HCT116 (cell line): Measurements from ENCODE around the gene PCID2. TPM values are rescaled to one million over a fixed set of nuclear protein-coding genes. Genes with fewer than 3 reads are reported as not detected.

Experiments
- ATAC-seq: fragments of 200-7000 bp; cut with Tn5 transposase; 2 replicates; pipeline ENCODE4 v1.9.1; 2020; ENCODE audit warnings: mild to moderate bottlenecking, moderate library complexity
- BruUV-seq: library from RNA; stranded (reverse); fragments of 400-500 nt; replicated peaks from 2 replicates; lab custom pipeline; 2021; lab: Mats Ljungman, UMichigan
- CTCF ChIA-PET: fragments of 300-600 bp; sonication (Branson Sonifier 250); formaldehyde crosslinking; loops from one replicate; lab custom pipeline; 2021; ENCODE audit warnings: antibody characterized with exemption; lab: Charles Lee
- POLR2A ChIA-PET: fragments of 300-600, 350-600 bp; sonication (Branson Sonifier 250); formaldehyde crosslinking; loops from one replicate; lab custom pipeline; 2021; ENCODE audit warnings: antibody characterized with exemption; lab: Charles Lee
- RAD21 ChIA-PET, 2 experiments: fragments of 300-600 bp; sonication (Branson Sonifier 250); formaldehyde crosslinking; loops; one replicate each; lab custom pipeline; 2023; ENCODE audit warnings: low total read pairs in 2 of 2; ENCODE audit not compliant: uncharacterized antibody in 2 of 2, unreplicated experiment in 2 of 2, low non-redundant PET in 1 of 2; lab: Charles Lee
- DNase-seq: peaks from one replicate; pipeline ENCODE4 v3.0.0-alpha.2; 2010; ENCODE audit warnings: low read depth, low spot score
- H2AFZ ChIP-seq: fragments of 200-600 bp; shearing (Covaris generic), sonication (generic); 2 replicates; pipeline ENCODE4 v1.6.1; 2017; ENCODE audit warnings: low read depth, mixed run types, mixed read lengths, antibody characterized with exemption, low read length; ENCODE audit not compliant: poor library complexity, severe bottlenecking
- H3K27ac ChIP-seq: 2 replicates; pipeline ENCODE4 v1.5.1; 2012; ENCODE audit warnings: low read depth, low read length
- H3K27me3 ChIP-seq: fragments of 200-600 bp; sonication (generic); 2 replicates; pipeline ENCODE4 v1.6.1; 2016; ENCODE audit warnings: mixed run types, low read length, mixed read lengths; ENCODE audit not compliant: insufficient read depth
- H3K36me3 ChIP-seq, 2 experiments: fragments of 200-500 bp in 1 of 2; fragments of 200-600 bp in 1 of 2; sonication (Bioruptor generic) in 1 of 2; sonication (generic) in 1 of 2; 2 replicates each; pipeline versions ENCODE4 v1.5.1 to v1.6.1; 2014 to 2016; ENCODE audit warnings: low read length in 2 of 2, inconsistent platforms in 1 of 2, mixed read lengths in 1 of 2, mixed run types in 1 of 2; ENCODE audit not compliant: insufficient read depth in 2 of 2, control insufficient read depth in 1 of 2
- H3K4me1 ChIP-seq, 2 experiments: fragments of 200-600 bp in 1 of 2; sonication (generic) in 1 of 2; 2 replicates each; pipeline versions ENCODE4 v1.5.1 to v1.6.1; 2012 to 2017; ENCODE audit warnings: low read length in 2 of 2, inconsistent platforms in 1 of 2, mild to moderate bottlenecking in 1 of 2, mixed read lengths in 1 of 2, mixed run types in 1 of 2, moderate library complexity in 1 of 2; ENCODE audit not compliant: insufficient read depth in 2 of 2, control insufficient read depth in 1 of 2
- H3K4me2 ChIP-seq: fragments of 200-600 bp; sonication (generic); 2 replicates; pipeline ENCODE4 v1.6.1; 2017; ENCODE audit warnings: mixed run types, low read length, mixed read lengths
- H3K4me3 ChIP-seq, 2 experiments: fragments of 200-600 bp in 1 of 2; sonication (generic) in 1 of 2; replicated peaks in 1 of 2; 2 replicates each; pipeline ENCODE4 v1.5.1; 2011 to 2016; ENCODE audit warnings: low read length in 2 of 2, control low read depth in 1 of 2, low read depth in 1 of 2, mild to moderate bottlenecking in 1 of 2, mixed read lengths in 1 of 2, mixed run types in 1 of 2
- H3K79me2 ChIP-seq: fragments of 200-600 bp; sonication (generic); 2 replicates; pipeline ENCODE4 v1.6.1; 2017; ENCODE audit warnings: mild to moderate bottlenecking, mixed run types, low read length, moderate library complexity, mixed read lengths; ENCODE audit not compliant: insufficient read depth
- H3K9ac ChIP-seq: fragments of 200-600 bp; sonication (generic); 2 replicates; pipeline ENCODE4 v1.6.1; 2016; ENCODE audit warnings: low read length, mixed read lengths
- H3K9me2 ChIP-seq: fragments of 200-600 bp; sonication (generic), shearing (Covaris generic); 2 replicates; pipeline ENCODE4 v1.6.1; 2017; ENCODE audit warnings: mixed run types, mild to moderate bottlenecking, moderate library complexity; ENCODE audit not compliant: insufficient read depth
- H3K9me3 ChIP-seq, 2 experiments: fragments of 200-500 bp in 1 of 2; fragments of 200-600 bp in 1 of 2; sonication (Bioruptor generic) in 1 of 2; sonication (generic) in 1 of 2; 2 replicates each; pipeline ENCODE4 v1.6.1; 2014 to 2017; ENCODE audit warnings: low read length in 2 of 2, mixed read lengths in 2 of 2, inconsistent platforms in 1 of 2, low read depth in 1 of 2, mild to moderate bottlenecking in 1 of 2, mixed run types in 1 of 2, moderate library complexity in 1 of 2; ENCODE audit not compliant: control insufficient read depth in 1 of 2, insufficient read depth in 1 of 2
- H4K20me1 ChIP-seq: fragments of 200-600 bp; sonication (generic), shearing (Covaris generic); 2 replicates; pipeline ENCODE4 v1.6.1; 2017; ENCODE audit warnings: mixed run types, mild to moderate bottlenecking, moderate library complexity; ENCODE audit not compliant: insufficient read depth
- ATF3 ChIP-seq: IDR thresholded peaks from 2 replicates; pipeline ENCODE4 v1.6.1; 2012
- CBX3 ChIP-seq: IDR thresholded peaks from 2 replicates; pipeline ENCODE4 v1.6.1; 2012; ENCODE audit warnings: low read depth
- ELF1 ChIP-seq: IDR thresholded peaks from 2 replicates; pipeline ENCODE4 v1.6.1; 2012; ENCODE audit warnings: low read depth, borderline replicate concordance
- EZH2phosphoT487 ChIP-seq: fragments of 200-600 bp; IDR thresholded peaks from 2 replicates; pipeline ENCODE4 v1.6.1; 2018; ENCODE audit warnings: antibody characterized with exemption, borderline replicate concordance
- JUND ChIP-seq: IDR thresholded peaks from 2 replicates; pipeline ENCODE4 v1.6.1; 2012
- MAX ChIP-seq: IDR thresholded peaks from 2 replicates; pipeline ENCODE4 v1.6.1; 2012
- POLR2AphosphoS5 ChIP-seq: IDR thresholded peaks from 2 replicates; pipeline ENCODE4 v1.6.1; 2011; ENCODE audit warnings: mild to moderate bottlenecking, low read depth, low read length, moderate library complexity
- RAD21 ChIP-seq: IDR thresholded peaks from 2 replicates; pipeline ENCODE4 v1.6.1; 2012; ENCODE audit warnings: low read depth, mild to moderate bottlenecking
- TCF7L2 ChIP-seq: IDR thresholded peaks from 2 replicates; pipeline ENCODE4 v1.7.0; 2011; ENCODE audit warnings: borderline replicate concordance, inconsistent platforms; ENCODE audit not compliant: insufficient read depth, insufficient read length; ENCODE audit errors: extremely low read depth
- ZBTB33 ChIP-seq: IDR thresholded peaks from 2 replicates; pipeline ENCODE4 v1.6.1; 2011; ENCODE audit warnings: mild to moderate bottlenecking, low read length, moderate library complexity; ENCODE audit not compliant: insufficient replicate concordance; ENCODE audit errors: extremely low read depth
- intact Hi-C: fragments of 100-400 bp; cut with micrococcal nuclease; formaldehyde crosslinking; loops from 2 replicates; pipeline ENCODE4 v1.10.0; 2022
- total RNA-seq: library from RNA; stranded (reverse); gene quantifications from one replicate; pipeline ENCODE4 v1.2.1, GENCODE V29; 2021; ENCODE audit not compliant: unreplicated experiment

PCID2 gene
- total RNA-seq, 1 experiment from 2014 or later: 73.3 TPM

GRCh38 chr13:113150550-113151365, 57.7 kb downstream of the PCID2 start:
- DNase-seq: no peak
- Histone ChIP-seq H3K9me2 (no peaks in the 10 kb centered on the region), H3K4me3 (no peak overlapping the region), H3K36me3 (no peaks in the 10 kb centered on the region), H3K27me3 (no peaks in the 10 kb centered on the region), H3K79me2 (no peaks in the 10 kb centered on the region), H3K4me1 (peaks cover 9 to 16% of the 10 kb centered on the region in 2 experiments), H3K9ac (no peak overlapping the region), H3K4me2 (no peak overlapping the region), H4K20me1 (no peaks in the 10 kb centered on the region), H3K9me3 (peaks cover 0 to 5% of the 10 kb centered on the region in 2 experiments; a peak in 1 of 4 replicates), H3K27ac (no peak overlapping the region), H2AFZ (no peak overlapping the region)
- intact Hi-C loops: loop anchor here (10.0 kb wide), 1 partner anchor 66 kb away; no protein-coding TSS in a partner anchor
- BruUV-seq: no TSS peak
- no peak for TF ChIP-seq ELF1
- TF ChIP-seq CBX3: no peak
- no peak for TF ChIP-seq TCF7L2
- no peak for TF ChIP-seq EZH2phosphoT487
- no peak for TF ChIP-seq JUND
- TF ChIP-seq RAD21: no peak
- no peak for TF ChIP-seq ATF3
- TF ChIP-seq MAX: no peak
- no peak for TF ChIP-seq POLR2AphosphoS5
- TF ChIP-seq ZBTB33: no peak
- ChIA-PET RAD21 (no interaction called here), POLR2A (no interaction called here), CTCF (no interaction called here)
- no peak for ATAC-seq
